SK-N-SH (cell line): ENCODE results near the gene LRRC46. TPM values are rescaled to one million over a fixed set of nuclear protein-coding genes. Genes with fewer than 3 reads are reported as not detected.

Experiments
- CTCF ChIA-PET: fragments of 300-600, 350-600 bp; formaldehyde crosslinking; extraction: SDS; loops from one replicate; lab custom pipeline; 2021; lab: Yijun Ruan, JAX
- POLR2A ChIA-PET: fragments of 350-600 bp; sonication (Branson Sonifier 250); formaldehyde crosslinking; extraction: SDS; loops from one replicate; lab custom pipeline; 2020; ENCODE audit warnings: antibody characterized with exemption, inconsistent platforms; lab: Yijun Ruan, JAX
- DNase-seq: peaks from one replicate; pipeline ENCODE4 v3.0.0; 2012
- H2AFZ ChIP-seq: fragments of 200-600 bp; sonication (generic); 2 replicates; pipeline ENCODE4 v1.8.1; 2016; ENCODE audit warnings: antibody characterized with exemption, mild to moderate bottlenecking, low read depth
- H3F3A ChIP-seq: fragments of 200-600 bp; sonication (generic); replicated peaks from 2 replicates; pipeline ENCODE3; 2016; ENCODE audit warnings: antibody characterized with exemption, mild to moderate bottlenecking; ENCODE audit not compliant: insufficient read depth
- H3K27ac ChIP-seq, 2 experiments: fragments of 200-500 bp in 1 of 2; fragments of 200-600 bp in 1 of 2; sonication (Bioruptor generic) in 1 of 2; sonication (generic), shearing (Covaris generic) in 1 of 2; 2 replicates each; pipeline versions ENCODE4 v1.5.1 to v1.6.1; 2014 to 2016; ENCODE audit warnings: low read depth in 2 of 2, inconsistent platforms in 1 of 2, low read length in 1 of 2, mild to moderate bottlenecking in 1 of 2, mixed read lengths in 1 of 2
- H3K27me3 ChIP-seq: fragments of 200-600 bp; sonication (generic), shearing (Covaris generic); 2 replicates; pipeline ENCODE4 v1.6.1; 2016; ENCODE audit warnings: mixed run types; ENCODE audit not compliant: insufficient read depth
- H3K36me3 ChIP-seq, 2 experiments: fragments of 200-500 bp in 1 of 2; fragments of 200-600 bp in 1 of 2; sonication (Bioruptor generic) in 1 of 2; sonication (generic) in 1 of 2; replicated peaks in 1 of 2; 2 replicates each; pipeline versions ENCODE3 to v1.5.1; 2014 to 2016; ENCODE audit warnings: low read length in 1 of 2, mild to moderate bottlenecking in 1 of 2; ENCODE audit not compliant: insufficient read depth in 2 of 2, control insufficient read depth in 1 of 2
- H3K4me1 ChIP-seq, 2 experiments: fragments of 200-500 bp in 1 of 2; fragments of 200-600 bp in 1 of 2; sonication (Bioruptor generic) in 1 of 2; sonication (generic), shearing (Covaris generic) in 1 of 2; 2 replicates each; pipeline versions ENCODE4 v1.5.1 to v1.6.1; 2014 to 2016; ENCODE audit warnings: low read depth in 1 of 2, low read length in 1 of 2, mixed run types in 1 of 2; ENCODE audit not compliant: insufficient read depth in 2 of 2, control insufficient read depth in 1 of 2
- H3K4me2 ChIP-seq: fragments of 200-600 bp; sonication (generic), shearing (Covaris generic); 2 replicates; pipeline ENCODE4 v1.6.1; 2017; ENCODE audit warnings: mixed run types
- H3K4me3 ChIP-seq, 2 experiments: fragments of 200-500 bp in 1 of 2; fragments of 200-600 bp in 1 of 2; sonication (Bioruptor generic) in 1 of 2; sonication (generic), shearing (Covaris generic) in 1 of 2; 2 replicates each; pipeline versions ENCODE4 v1.5.1 to v1.8.1; 2014 to 2016; ENCODE audit warnings: low read depth in 2 of 2, inconsistent platforms in 1 of 2, low read length in 1 of 2, mild to moderate bottlenecking in 1 of 2, mixed read lengths in 1 of 2, moderate library complexity in 1 of 2
- H3K79me2 ChIP-seq: fragments of 200-600 bp; sonication (generic); 2 replicates; pipeline ENCODE4 v1.8.1; 2017; ENCODE audit warnings: mild to moderate bottlenecking; ENCODE audit not compliant: insufficient read depth
- H3K9ac ChIP-seq: fragments of 200-600 bp; sonication (generic); 2 replicates; pipeline ENCODE4 v1.6.1; 2017; ENCODE audit warnings: mixed run types
- H3K9me2 ChIP-seq: fragments of 200-600 bp; sonication (generic); 2 replicates; pipeline ENCODE4 v1.6.1; 2017; ENCODE audit warnings: mixed run types
- H3K9me3 ChIP-seq: fragments of 200-600 bp; sonication (generic); 2 replicates; pipeline ENCODE4 v1.6.1; 2017; ENCODE audit warnings: mixed run types, mild to moderate bottlenecking, moderate library complexity
- H4K20me1 ChIP-seq: fragments of 200-600 bp; sonication (generic); 2 replicates; pipeline ENCODE4 v1.6.1; 2017; ENCODE audit warnings: mild to moderate bottlenecking, mixed run types; ENCODE audit not compliant: insufficient read depth
- EZH2phosphoT487 ChIP-seq: fragments of 200-600 bp; sonication (generic); IDR thresholded peaks from 2 replicates; pipeline ENCODE4 v1.6.1; 2017; ENCODE audit warnings: low read depth, mixed run types, mild to moderate bottlenecking, antibody characterized with exemption, moderate library complexity, borderline replicate concordance
- FOXJ3 ChIP-seq: sonication (generic); formaldehyde crosslinking; IDR thresholded peaks from 2 replicates; pipeline ENCODE4 v1.5.1; 2020; ENCODE audit warnings: mild to moderate bottlenecking, missing genetic modification reagents
- GATA2 ChIP-seq: sonication (generic); formaldehyde crosslinking; IDR thresholded peaks from 2 replicates; pipeline ENCODE4 v1.5.0; 2020; ENCODE audit warnings: mild to moderate bottlenecking, missing genetic modification reagents
- IRF3 ChIP-seq: fragments of 150-350 bp; IDR thresholded peaks from 2 replicates; pipeline ENCODE4 v1.6.1; 2016; ENCODE audit warnings: mild to moderate bottlenecking, low read depth, low read length
- JUND ChIP-seq: IDR thresholded peaks from 2 replicates; pipeline ENCODE4 v1.4.0; 2012
- MEF2A ChIP-seq: IDR thresholded peaks from 2 replicates; pipeline ENCODE4 v1.4.0; 2012; ENCODE audit warnings: low read depth, borderline replicate concordance
- MXI1 ChIP-seq: IDR thresholded peaks from 2 replicates; pipeline ENCODE4 v1.6.1; 2012; ENCODE audit warnings: mild to moderate bottlenecking, low read depth, low read length, improper control_type of control experiment
- NRF1 ChIP-seq: IDR thresholded peaks from 2 replicates; pipeline ENCODE4 v1.6.1; 2012; ENCODE audit warnings: low read depth, mild to moderate bottlenecking, low read length
- RAD21 ChIP-seq: IDR thresholded peaks from 2 replicates; pipeline ENCODE4 v1.6.1; 2012; ENCODE audit warnings: mild to moderate bottlenecking, low read length
- REST ChIP-seq: IDR thresholded peaks from 2 replicates; pipeline ENCODE4 v1.6.1; 2012; ENCODE audit warnings: mild to moderate bottlenecking, low read depth, low read length, moderate library complexity
- SIN3A ChIP-seq: IDR thresholded peaks from 2 replicates; pipeline ENCODE4 v1.6.1; 2012; ENCODE audit warnings: low read depth, mild to moderate bottlenecking, low read length, moderate library complexity, borderline replicate concordance
- SMC3 ChIP-seq: IDR thresholded peaks from 2 replicates; pipeline ENCODE4 v1.6.1; 2012; ENCODE audit warnings: low read depth, low read length, improper control_type of control experiment
- TAF1 ChIP-seq: IDR thresholded peaks from 2 replicates; pipeline ENCODE4 v1.6.1; 2012; ENCODE audit warnings: low read depth, mild to moderate bottlenecking, low read length, moderate library complexity, borderline replicate concordance
- TCF12 ChIP-seq: IDR thresholded peaks from 2 replicates; pipeline ENCODE4 v1.4.0; 2012
- TEAD4 ChIP-seq: IDR thresholded peaks from 2 replicates; pipeline ENCODE4 v1.4.0; 2012; ENCODE audit warnings: mild to moderate bottlenecking, borderline replicate concordance; ENCODE audit not compliant: insufficient read depth
- YY1 ChIP-seq: IDR thresholded peaks from 2 replicates; pipeline ENCODE4 v1.4.0; 2012; ENCODE audit warnings: low read depth, mild to moderate bottlenecking
- ZBTB33 ChIP-seq: IDR thresholded peaks from 2 replicates; pipeline ENCODE4 v1.4.0; 2012; ENCODE audit warnings: low read depth, borderline replicate concordance
- WGBS: methylation state at CpG from one replicate; pipeline ENCODE4 v1.1.6; 2017; ENCODE audit warnings: low lambda C conversion rate; 5-methylcytosine and 5-hydroxymethylcytosine counted together
- polyA plus RNA-seq, 3 experiments: library from polyadenylated mRNA; depleted of rRNA; stranded (reverse); fragments of >200 nt; gene quantifications; 2 replicates each; pipeline ENCODE4 v1.2.3, GENCODE V29; 2012

Gene LRRC46
- polyA plus RNA-seq, 1 of the 3 experiments (the other 2 are of a cell fraction): 1.6 TPM

- Histone ChIP-seq H3K4me2 (no peak overlapping the region), H3K27me3 (no peaks in the 10 kb centered on the region), H4K20me1 (0 out of 2 replicates have a peak, but pooled peaks cover 6% of the 10 kb centered on the region), H3K9me3 (no peaks in the 10 kb centered on the region), H2AFZ (no peak overlapping the region), H3K4me1 (no peaks in the 10 kb centered on the region), H3K9ac (no peak overlapping the region), H3K27ac (no peak overlapping the region), H3K9me2 (no peaks in the 10 kb centered on the region), H3K4me3 (no peak overlapping the region), H3K79me2 (no peaks in the 10 kb centered on the region), H3K36me3 (peaks cover 11 to 73% of the 10 kb centered on the region in 2 experiments), H3F3A (peaks cover 5% of the 10 kb centered on the region)
- ChIA-PET POLR2A (no interaction called here), CTCF (no interaction called here)
- no peak for TF ChIP-seq ZBTB33
- no peak for TF ChIP-seq RAD21
- no peak for TF ChIP-seq YY1
- DNase-seq: peak; percentile 11
- 93% methylated on average over 14 of the region's 14 CpGs for WGBS
Observed at GRCh38 chr17:47813077-47813476, 18.4 kb upstream of the LRRC46 start.

GRCh38 chr17:47813512-47814031 is 17.9 kb upstream of the LRRC46 start:
- H3K4me3 ChIP-seq: no peak overlapping the region
- no peak overlapping the region for H2AFZ ChIP-seq
- WGBS: 94% methylated on average over 6 of the region's 22 CpGs
- peaks cover 11 to 73% of the 10 kb centered on the region in 2 experiments for H3K36me3 ChIP-seq
- no peaks in the 10 kb centered on the region for H3K27me3 ChIP-seq
- peaks cover 5% of the 10 kb centered on the region for H3F3A ChIP-seq
- no peaks in the 10 kb centered on the region for H3K9me3 ChIP-seq
- H3K9ac ChIP-seq: no peak overlapping the region
- ChIA-PET CTCF (interaction anchor here (1.1 to 1.7 kb wide), 3 partner anchors 11 to 28 kb away, joined by 3 to 12 read pairs (median 5); partner anchors contain the start of gene SCRN2), POLR2A (no interaction called here)
- no peaks in the 10 kb centered on the region for H3K79me2 ChIP-seq
- H3K9me2 ChIP-seq: no peaks in the 10 kb centered on the region
- H3K27ac ChIP-seq: no peak overlapping the region
- H4K20me1 ChIP-seq: 0 out of 2 replicates have a peak, but pooled peaks cover 6% of the 10 kb centered on the region
- H3K4me1 ChIP-seq: no peaks in the 10 kb centered on the region
- no peak overlapping the region for H3K4me2 ChIP-seq
- DNase-seq: no peak
- TF ChIP-seq EZH2phosphoT487 (no peak), TAF1 (no peak), NRF1 (no peak), FOXJ3 (CRISPR knock-in tag) (no peak), TCF12 (no peak), IRF3 (no peak), RAD21 (no peak), GATA2 (CRISPR knock-in tag) (no peak), SMC3 (no peak), YY1 (no peak), REST (no peak), MEF2A (no peak), SIN3A (no peak), MXI1 (no peak), TEAD4 (no peak), ZBTB33 (no peak), JUND (no peak)
